B cell (primary cell): ENCODE data around the gene MYCBPAP.

Experiments
- CTCF ChIP-seq: fragments of 200-600 bp; IDR thresholded peaks from one replicate; pipeline ENCODE4 v1.8.0; 2022; ENCODE audit warnings: antibody characterized with exemption, mild to moderate bottlenecking
- EZH2 ChIP-seq: IDR thresholded peaks from 2 replicates; pipeline ENCODE4 v1.6.1; 2012; ENCODE audit warnings: borderline replicate concordance, low read depth, mild to moderate bottlenecking, moderate library complexity, low read length; ENCODE audit not compliant: insufficient read depth, poor library complexity, severe bottlenecking

- TF ChIP-seq CTCF (no peak), EZH2 (no peak)
These were observed 43.1 kb upstream of the MYCBPAP start for GRCh38 chr17:50465171-50465570.
